WTC11 (cell line): ENCODE results near the gene ITIH5. TPM values are rescaled to one million over a fixed set of nuclear protein-coding genes. Genes with fewer than 3 reads are reported as not detected.

ENCODE experiments used
- ATAC-seq: fragments of 200-7000 bp; cut with Tn5 transposase; 2 replicates; pipeline ENCODE4 v1.10.0; 2021; ENCODE audit warnings: mild to moderate bottlenecking, moderate library complexity
- CTCF ChIA-PET: fragments of 300-600 bp; sonication (Branson Sonifier 250); formaldehyde crosslinking; loops from one replicate; lab custom pipeline; 2021; ENCODE audit warnings: antibody characterized with exemption; lab: Charles Lee
- POLR2A ChIA-PET: fragments of 350-600 bp; sonication (Branson Sonifier 250); formaldehyde crosslinking; loops from one replicate; lab custom pipeline; 2021; ENCODE audit warnings: antibody characterized with exemption; lab: Charles Lee
- DNase-seq: peaks from one replicate; pipeline ENCODE4 v3.0.0; 2021; ENCODE audit warnings: low spot score
- H3K27ac Mint-ChIP-seq: 2 replicates; pipeline ENCODE4 v1.8.0; 2021; ENCODE audit warnings: mixed read lengths
- H3K27me3 Mint-ChIP-seq: 2 replicates; pipeline ENCODE4 v1.8.0; 2021; ENCODE audit warnings: low read depth, mild to moderate bottlenecking, moderate library complexity, mixed read lengths
- H3K36me3 Mint-ChIP-seq: 2 replicates; pipeline ENCODE4 v1.8.0; 2021; ENCODE audit warnings: mixed read lengths
- H3K4me1 Mint-ChIP-seq: 2 replicates; pipeline ENCODE4 v1.8.0; 2022; ENCODE audit warnings: mixed read lengths
- H3K4me3 Mint-ChIP-seq: 2 replicates; pipeline ENCODE4 v1.8.0; 2021; ENCODE audit warnings: mild to moderate bottlenecking, moderate library complexity, mixed read lengths
- H3K9me3 Mint-ChIP-seq: 2 replicates; pipeline ENCODE4 v1.8.0; 2021; ENCODE audit warnings: mixed read lengths
- ATF3 ChIP-seq: sonication (generic); formaldehyde crosslinking; conservative IDR thresholded peaks from 2 replicates; pipeline ENCODE4 v1.8.1; 2022; ENCODE audit warnings: mild to moderate bottlenecking, missing genetic modification reagents
- CBFB ChIP-seq: sonication (generic); formaldehyde crosslinking; IDR thresholded peaks from 2 replicates; pipeline ENCODE4 v1.8.1; 2022; ENCODE audit warnings: mild to moderate bottlenecking, low read depth, missing genetic modification reagents
- CTCF ChIP-seq: fragments of 200-600 bp; IDR thresholded peaks from 2 replicates; pipeline ENCODE4 v1.8.0; 2022; ENCODE audit warnings: antibody characterized with exemption
- EMX1 ChIP-seq: fragments of 250-450 bp; sonication (Bioruptor Pico); IDR thresholded peaks from 2 replicates; pipeline ENCODE4 v1.8.0; 2021; ENCODE audit warnings: mild to moderate bottlenecking
- ETV6 ChIP-seq: sonication (generic); formaldehyde crosslinking; IDR thresholded peaks from 2 replicates; pipeline ENCODE4 v1.8.1; 2022; ENCODE audit warnings: mild to moderate bottlenecking, missing genetic modification reagents
- FOXP1 ChIP-seq: sonication (generic); formaldehyde crosslinking; IDR thresholded peaks from 2 replicates; pipeline ENCODE4 v1.8.0; 2022; ENCODE audit warnings: missing genetic modification reagents, mild to moderate bottlenecking, moderate library complexity, borderline replicate concordance
- GABPB1 ChIP-seq: sonication (generic); formaldehyde crosslinking; IDR thresholded peaks from 2 replicates; pipeline ENCODE4 v1.8.1; 2023; ENCODE audit warnings: mild to moderate bottlenecking, missing genetic modification reagents
- GRHL2 ChIP-seq: fragments of 250-450 bp; sonication (Bioruptor Pico); IDR thresholded peaks from 2 replicates; pipeline ENCODE4 v1.8.0; 2022; ENCODE audit warnings: mild to moderate bottlenecking, moderate library complexity; ENCODE audit not compliant: insufficient replicate concordance, severe bottlenecking
- HMGXB4 ChIP-seq: sonication (generic); formaldehyde crosslinking; IDR thresholded peaks from 2 replicates; pipeline ENCODE4 v1.8.1; 2023; ENCODE audit warnings: mild to moderate bottlenecking, moderate library complexity, missing genetic modification reagents
- MAX ChIP-seq: sonication (generic); formaldehyde crosslinking; IDR thresholded peaks from 2 replicates; pipeline ENCODE4 v1.8.0; 2022; ENCODE audit warnings: mild to moderate bottlenecking, missing genetic modification reagents
- NFATC4 ChIP-seq: fragments of 250-450 bp; sonication (Bioruptor Pico); IDR thresholded peaks from 2 replicates; pipeline ENCODE4 v1.9.0; 2021; ENCODE audit warnings: mild to moderate bottlenecking
- PRDM15 ChIP-seq: sonication (generic); formaldehyde crosslinking; IDR thresholded peaks from 2 replicates; pipeline ENCODE4 v1.8.0; 2022; ENCODE audit warnings: missing genetic modification reagents
- PREB ChIP-seq: sonication (generic); formaldehyde crosslinking; IDR thresholded peaks from 2 replicates; pipeline ENCODE4 v1.8.1; 2022; ENCODE audit warnings: mild to moderate bottlenecking, missing genetic modification reagents, moderate library complexity, borderline replicate concordance
- PRRX2 ChIP-seq: fragments of 250-450 bp; sonication (Bioruptor Pico); IDR thresholded peaks from 2 replicates; pipeline ENCODE4 v1.8.0; 2021; ENCODE audit warnings: mild to moderate bottlenecking
- SP1 ChIP-seq: sonication (generic); formaldehyde crosslinking; conservative IDR thresholded peaks from 2 replicates; pipeline ENCODE4 v1.8.1; 2022; ENCODE audit warnings: missing genetic modification reagents
- TCF7 ChIP-seq: sonication (generic); formaldehyde crosslinking; IDR thresholded peaks from 2 replicates; pipeline ENCODE4 v1.8.0; 2022; ENCODE audit warnings: mild to moderate bottlenecking, low read depth, missing genetic modification reagents, moderate library complexity
- ZNF138 ChIP-seq: sonication (generic); formaldehyde crosslinking; conservative IDR thresholded peaks from 2 replicates; pipeline ENCODE4 v1.8.1; 2022; ENCODE audit warnings: mild to moderate bottlenecking, moderate library complexity, missing genetic modification reagents
- ZNF219 ChIP-seq: sonication (generic); formaldehyde crosslinking; IDR thresholded peaks from 2 replicates; pipeline ENCODE4 v1.8.0; 2023; ENCODE audit warnings: missing genetic modification reagents, mild to moderate bottlenecking, borderline replicate concordance
- ZNF232 ChIP-seq: sonication (generic); formaldehyde crosslinking; IDR thresholded peaks from 2 replicates; pipeline ENCODE4 v1.8.0; 2022; ENCODE audit warnings: mild to moderate bottlenecking, missing genetic modification reagents
- ZNF416 ChIP-seq: fragments of 250-450 bp; sonication (Bioruptor Pico); IDR thresholded peaks from 2 replicates; pipeline ENCODE4 v1.9.0; 2021; ENCODE audit warnings: mild to moderate bottlenecking, inconsistent platforms
- ZNF423 ChIP-seq: fragments of 250-450 bp; sonication (Bioruptor Pico); IDR thresholded peaks from 2 replicates; pipeline ENCODE4 v2.1.2; 2022; ENCODE audit warnings: mild to moderate bottlenecking, moderate library complexity
- total RNA-seq: library from RNA; stranded (reverse); gene quantifications from 3 replicates; pipeline ENCODE4 v1.2.3, GENCODE V29; 2021

ITIH5 gene
- total RNA-seq, 1 experiment from 2014 or later = 3.1 TPM

GRCh38 chr10:7687228-7687907 is 20.6 kb upstream of the ITIH5 start:
- H3K9me3 Mint-ChIP-seq = peaks cover 53% of the 10 kb centered on the region
- no peak overlapping the region for H3K27ac Mint-ChIP-seq
- ChIA-PET POLR2A (interaction anchor here (2.0 kb wide), 1 partner anchor 162 kb away, joined by 9 read pairs; no protein-coding TSS in a partner anchor), CTCF (interaction anchor here (0.6 to 3.7 kb wide), 41 partner anchors 11 to 1615 kb away, joined by 3 to 96 read pairs (median 4); partner anchors contain the start of genes ATP5F1C, ITIH5, KIN and TAF3)
- peak; percentile 52; the same call in 1 of the 2 replicates for TF ChIP-seq HMGXB4 (CRISPR knock-in tag)
- TF ChIP-seq PRRX2 (CRISPR knock-in tag) = no peak
- peak; percentile 64; the same call in 1 of the 2 replicates for TF ChIP-seq CTCF
- TF ChIP-seq GABPB1 (CRISPR knock-in tag) = peak; percentile 91
- no peak for TF ChIP-seq ZNF138 (CRISPR knock-in tag)
- 0 out of 2 replicates have a peak, but pooled peaks have one; percentile 37 for TF ChIP-seq SP1
- H3K36me3 Mint-ChIP-seq = peaks cover 24% of the 10 kb centered on the region
- DNase-seq (peak; percentile 86), ATAC-seq (peak; percentile 98)
- H3K4me1 Mint-ChIP-seq = no peaks in the 10 kb centered on the region
- peaks cover 7% of the 10 kb centered on the region; the same call in 1 of the 2 replicates for H3K27me3 Mint-ChIP-seq
- H3K4me3 Mint-ChIP-seq = no peak overlapping the region

GRCh38 chr10:7686351-7687171 is 19.8 kb upstream of the ITIH5 start:
- peaks cover 7% of the 10 kb centered on the region for H3K27me3 Mint-ChIP-seq
- ChIA-PET CTCF (interaction anchor here (0.6 to 3.7 kb wide), 40 partner anchors 10 to 1616 kb away, joined by 3 to 96 read pairs (median 4); partner anchors contain the start of genes ATP5F1C, ITIH5, KIN and TAF3), POLR2A (interaction anchor here (2.0 kb wide), 1 partner anchor 161 kb away, joined by 9 read pairs; no protein-coding TSS in a partner anchor)
- H3K27ac Mint-ChIP-seq = no peak overlapping the region
- ATAC-seq = no peak
- peaks cover 45% of the 10 kb centered on the region for H3K9me3 Mint-ChIP-seq
- H3K4me1 Mint-ChIP-seq = no peaks in the 10 kb centered on the region
- no peak overlapping the region for H3K4me3 Mint-ChIP-seq
- H3K36me3 Mint-ChIP-seq = peaks cover 18% of the 10 kb centered on the region
- DNase-seq = no peak
- TF ChIP-seq ZNF219 (CRISPR knock-in tag) (no peak), GABPB1 (CRISPR knock-in tag) (no peak; the same call in 1 of the 2 replicates), ZNF423 (CRISPR knock-in tag) (no peak), FOXP1 (CRISPR knock-in tag) (no peak), PRDM15 (CRISPR knock-in tag) (no peak), PREB (CRISPR knock-in tag) (no peak), TCF7 (CRISPR knock-in tag) (no peak), CBFB (CRISPR knock-in tag) (no peak), ZNF232 (CRISPR knock-in tag) (no peak), MAX (CRISPR knock-in tag) (no peak), ETV6 (no peak), ZNF416 (CRISPR knock-in tag) (no peak), ATF3 (no peak), NFATC4 (CRISPR knock-in tag) (no peak), GRHL2 (CRISPR knock-in tag) (no peak), EMX1 (no peak)
